ENCODE measurements around the gene PDZK1IP1. TPM values are rescaled to one million over a fixed set of nuclear protein-coding genes. Genes with fewer than 3 reads are reported as not detected.

PDZK1IP1 gene
- total RNA-seq, 1 experiment from 2014 or later = not detected

GRCh38 chr1:47137925-47138615, 51.8 kb downstream of the PDZK1IP1 start:
- no peak overlapping the region for H3K27ac ChIP-seq
- no peaks in the 10 kb centered on the region for H3K9me3 ChIP-seq (replicated peaks)
- no peaks in the 10 kb centered on the region for H3K36me3 ChIP-seq
- H3K27me3 ChIP-seq (replicated peaks) = no peaks in the 10 kb centered on the region
- no peak overlapping the region for H3K4me3 ChIP-seq
- DNase-seq (ENCODE audit: low read depth in 1 of 2, low spot score in 2 of 2) = no peak
- H3K4me1 ChIP-seq (replicated peaks) = no peaks in the 10 kb centered on the region

GRCh38 chr1:47137198-47137597, 52.6 kb downstream of the PDZK1IP1 start, which contains the start of gene CYP4A22:
TSS of gene CYP4A22 (plus strand) at chr1:47137441. CDS start at chr1:47137486, 45 bp downstream.
- no peaks in the 10 kb centered on the region for H3K9me3 ChIP-seq (replicated peaks)
- H3K27me3 ChIP-seq (replicated peaks) = no peaks in the 10 kb centered on the region
- H3K4me3 ChIP-seq = no peak within 1 kb of the TSS
- DNase-seq (ENCODE audit: low read depth in 1 of 2, low spot score in 2 of 2) = no peak
- no peak within 1 kb of the TSS for H3K27ac ChIP-seq
- H3K36me3 ChIP-seq = no peaks in the 10 kb centered on the region
- no peaks in the 10 kb centered on the region for H3K4me1 ChIP-seq (replicated peaks)

Other genes with a start within 250 kb of the PDZK1IP1 start
- gene CYP4A11, start 248.6 kb downstream of the PDZK1IP1 start, total RNA-seq (2014; rRNA removed; shearing (Covaris generic)) = not detected in 2 replicates
- gene CYP4X1, start 166.4 kb downstream of the PDZK1IP1 start, total RNA-seq (2014; rRNA removed; shearing (Covaris generic)) = not detected in 2 replicates
- not detected in 2 replicates for gene CYP4Z1, start 122.8 kb downstream of the PDZK1IP1 start, total RNA-seq (2014; rRNA removed; shearing (Covaris generic))
- gene CYP4A22, start 52.6 kb downstream of the PDZK1IP1 start, total RNA-seq (2014; rRNA removed; shearing (Covaris generic)) = not detected in 2 replicates
- gene TAL1, start 42.2 kb upstream of the PDZK1IP1 start, total RNA-seq (2014; rRNA removed; shearing (Covaris generic)) = not detected in 2 replicates
- 22.6 and 42.0 TPM in 2 replicates for gene STIL, start 124.1 kb upstream of the PDZK1IP1 start, total RNA-seq (2014; rRNA removed; shearing (Covaris generic))
- 117 and 137 TPM in 2 replicates for gene CMPK1, start 143.8 kb upstream of the PDZK1IP1 start, total RNA-seq (2014; rRNA removed; shearing (Covaris generic))
- not detected in 2 replicates for gene FOXE3, start 226.2 kb upstream of the PDZK1IP1 start, total RNA-seq (2014; rRNA removed; shearing (Covaris generic))
- gene FOXD2, start 248.0 kb upstream of the PDZK1IP1 start, total RNA-seq (2014; rRNA removed; shearing (Covaris generic)) = 10.7 and 12.9 TPM in 2 replicates

All from SJSA1 (cell line).